Measurements from ENCODE around the gene ANKS1B.

The ANKS1B gene

GRCh38 chr12:98741556-98742265 lies 1243.0 kb downstream of the ANKS1B start:
- CTCF ChIA-PET = interaction anchor here (0.8 to 4.2 kb wide), 9 partner anchors 8 to 255 kb away, joined by 3 to 22 read pairs (median 5); no protein-coding TSS in a partner anchor
- Mint-ChIP-seq H3K4me1 (peaks cover 14% of the 10 kb centered on the region), H3K27ac (no peak overlapping the region), H3K9me3 (no peaks in the 10 kb centered on the region), H3K4me3 (no peak overlapping the region), H3K36me3 (no peaks in the 10 kb centered on the region), H3K27me3 (peaks cover 45% of the 10 kb centered on the region)
- no peak for DNase-seq

GRCh38 chr12:98741196-98741555 lies 1243.6 kb downstream of the ANKS1B start:
- peaks cover 3% of the 10 kb centered on the region for H3K36me3 Mint-ChIP-seq
- H3K4me1 Mint-ChIP-seq = peaks cover 10% of the 10 kb centered on the region
- H3K9me3 Mint-ChIP-seq = no peaks in the 10 kb centered on the region
- CTCF ChIA-PET = interaction anchor here (0.8 to 4.2 kb wide), 7 partner anchors 9 to 255 kb away, joined by 3 to 22 read pairs (median 5); no protein-coding TSS in a partner anchor
- no peak for DNase-seq
- H3K27me3 Mint-ChIP-seq = peaks cover 40% of the 10 kb centered on the region
- H3K27ac Mint-ChIP-seq = no peak overlapping the region
- no peak overlapping the region for H3K4me3 Mint-ChIP-seq

GRCh38 chr12:98740751-98741150 lies 1244.0 kb downstream of the ANKS1B start:
- Mint-ChIP-seq H3K27ac (no peak overlapping the region), H3K9me3 (no peaks in the 10 kb centered on the region), H3K4me3 (no peak overlapping the region), H3K27me3 (peaks cover 35% of the 10 kb centered on the region), H3K4me1 (peaks cover 6% of the 10 kb centered on the region), H3K36me3 (peaks cover 3% of the 10 kb centered on the region)
- CTCF ChIA-PET = interaction anchor here (0.8 to 4.2 kb wide), 6 partner anchors 9 to 256 kb away, joined by 3 to 22 read pairs (median 4); no protein-coding TSS in a partner anchor
- no peak for DNase-seq

- H3K27me3 Mint-ChIP-seq = peaks cover 26% of the 10 kb centered on the region
- CTCF ChIA-PET = interaction anchor here (0.7 to 1.0 kb wide), 3 partner anchors 9 to 259 kb away, joined by 3 read pairs; no protein-coding TSS in a partner anchor
- peaks cover 6% of the 10 kb centered on the region for H3K4me1 Mint-ChIP-seq
Measured at GRCh38 chr12:98738539-98738938, 1246.2 kb downstream of the ANKS1B start.

GRCh38 chr12:98738002-98738401 lies 1246.7 kb downstream of the ANKS1B start:
- H3K4me1 Mint-ChIP-seq = peaks cover 6% of the 10 kb centered on the region
- no peak overlapping the region for H3K27ac Mint-ChIP-seq
- no peak for DNase-seq
- peaks cover 22% of the 10 kb centered on the region for H3K27me3 Mint-ChIP-seq
- H3K4me3 Mint-ChIP-seq = no peak overlapping the region
- CTCF ChIA-PET = no interaction called here
- H3K9me3 Mint-ChIP-seq = no peaks in the 10 kb centered on the region
- H3K36me3 Mint-ChIP-seq = peaks cover 5% of the 10 kb centered on the region

More at GRCh38 chr12:98738539-98738938, 1246.2 kb downstream of the ANKS1B start:
- no peak for DNase-seq
- Mint-ChIP-seq H3K36me3 (peaks cover 5% of the 10 kb centered on the region), H3K27ac (no peak overlapping the region), H3K4me3 (no peak overlapping the region), H3K9me3 (no peaks in the 10 kb centered on the region)

DNA sequence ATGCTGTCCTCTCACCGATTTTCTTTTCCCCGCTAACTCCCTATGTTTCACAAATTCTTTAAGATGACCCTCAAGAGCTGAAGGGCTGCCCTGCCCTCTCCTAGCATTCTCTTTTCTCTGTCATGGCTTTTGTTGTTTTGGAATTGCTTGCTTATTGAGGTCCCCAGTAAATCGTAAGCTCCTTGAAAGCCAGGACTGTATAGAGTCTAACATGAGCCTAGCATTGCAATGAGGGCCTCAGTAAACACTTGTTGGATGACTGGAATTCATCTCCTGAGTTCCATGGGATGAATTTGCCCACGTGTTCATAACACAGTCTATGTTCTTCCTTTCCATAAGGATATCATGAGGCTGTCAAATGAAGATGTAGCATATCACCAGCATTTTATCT lies 1247.4 kb downstream of the ANKS1B start:
- H3K9me3 Mint-ChIP-seq = no peaks in the 10 kb centered on the region
- H3K4me3 Mint-ChIP-seq = no peak overlapping the region
- DNase-seq = no peak
- H3K27me3 Mint-ChIP-seq = peaks cover 19% of the 10 kb centered on the region
- CTCF ChIA-PET = interaction anchor here (1.0 to 1.4 kb wide), 2 partner anchors 9 to 12 kb away, joined by 3 read pairs; no protein-coding TSS in a partner anchor
- peaks cover 6% of the 10 kb centered on the region for H3K4me1 Mint-ChIP-seq
- no peak overlapping the region for H3K27ac Mint-ChIP-seq
- H3K36me3 Mint-ChIP-seq = peaks cover 7% of the 10 kb centered on the region

- Mint-ChIP-seq H3K27ac (no peak overlapping the region), H3K4me1 (peaks cover 3% of the 10 kb centered on the region), H3K36me3 (peaks cover 8% of the 10 kb centered on the region), H3K4me3 (no peak overlapping the region), H3K27me3 (peaks cover 13% of the 10 kb centered on the region), H3K9me3 (no peaks in the 10 kb centered on the region)
- CTCF ChIA-PET = interaction anchor here (1.0 to 1.4 kb wide), 2 partner anchors 8 to 12 kb away, joined by 3 read pairs; no protein-coding TSS in a partner anchor
- DNase-seq = no peak
Measured at GRCh38 chr12:98736352-98737321, 1248.1 kb downstream of the ANKS1B start.

DNA sequence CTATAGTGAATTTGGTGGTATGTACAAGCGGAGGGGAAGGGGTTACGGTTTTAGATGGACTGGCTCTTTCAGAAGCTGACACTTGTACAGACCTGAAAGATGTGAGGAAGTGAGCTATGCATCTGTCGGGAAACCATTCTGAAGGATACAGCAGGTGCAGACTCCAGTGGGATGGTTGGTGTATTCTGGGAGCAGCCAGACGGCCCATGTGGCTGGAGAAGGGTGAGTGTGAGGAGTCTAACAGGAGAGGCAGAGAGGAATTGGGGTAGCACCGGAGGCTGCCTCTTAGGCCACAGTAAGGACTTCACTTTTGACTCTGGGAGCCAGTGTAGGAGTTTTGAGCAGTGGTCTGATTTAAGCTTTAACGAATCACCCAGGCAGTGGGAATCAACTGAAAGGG lies 1248.9 kb downstream of the ANKS1B start:
- Mint-ChIP-seq H3K4me1 (no peaks in the 10 kb centered on the region), H3K36me3 (peaks cover 8% of the 10 kb centered on the region), H3K9me3 (no peaks in the 10 kb centered on the region), H3K4me3 (no peak overlapping the region), H3K27ac (no peak overlapping the region), H3K27me3 (peaks cover 5% of the 10 kb centered on the region)
- CTCF ChIA-PET = no interaction called here
- DNase-seq = no peak

GRCh38 chr12:98733667-98734350 lies 1250.9 kb downstream of the ANKS1B start:
- CTCF ChIA-PET = no interaction called here
- DNase-seq = no peak
- no peak overlapping the region for H3K27ac Mint-ChIP-seq
- H3K4me1 Mint-ChIP-seq = no peaks in the 10 kb centered on the region
- H3K36me3 Mint-ChIP-seq = peaks cover 15% of the 10 kb centered on the region
- H3K9me3 Mint-ChIP-seq = no peaks in the 10 kb centered on the region
- no peaks in the 10 kb centered on the region for H3K27me3 Mint-ChIP-seq
- no peak overlapping the region for H3K4me3 Mint-ChIP-seq

GRCh38 chr12:98730412-98730811 lies 1254.3 kb downstream of the ANKS1B start:
- no peak overlapping the region for H3K4me3 Mint-ChIP-seq
- no peaks in the 10 kb centered on the region for H3K9me3 Mint-ChIP-seq
- peaks cover 18% of the 10 kb centered on the region for H3K36me3 Mint-ChIP-seq
- H3K4me1 Mint-ChIP-seq = no peaks in the 10 kb centered on the region
- no peaks in the 10 kb centered on the region for H3K27me3 Mint-ChIP-seq
- no peak for DNase-seq
- CTCF ChIA-PET = interaction anchor here (1.1 to 3.6 kb wide), 3 partner anchors 11 to 268 kb away, joined by 3 to 12 read pairs (median 9); no protein-coding TSS in a partner anchor
- H3K27ac Mint-ChIP-seq = no peak overlapping the region

DNA sequence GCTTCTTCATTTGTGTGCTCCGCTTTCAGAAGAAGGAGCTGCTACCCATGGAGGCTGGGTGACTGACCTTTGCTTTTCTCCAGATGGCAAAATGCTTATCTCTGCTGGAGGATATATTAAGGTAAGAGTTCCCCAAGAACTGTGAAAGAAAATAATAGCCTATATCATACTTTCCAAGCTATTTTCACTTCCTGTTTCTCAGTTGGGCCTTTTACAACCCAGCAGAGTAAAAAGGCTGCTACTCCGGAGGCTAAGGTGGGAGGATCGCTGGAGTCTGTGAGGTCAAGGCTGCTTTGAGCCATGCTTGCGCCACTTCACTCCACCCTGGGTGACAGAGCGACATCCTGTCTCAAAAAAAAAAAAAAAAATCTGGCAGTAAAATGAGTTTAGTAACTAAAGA lies 1257.5 kb downstream of the ANKS1B start:
- Mint-ChIP-seq H3K9me3 (no peaks in the 10 kb centered on the region), H3K4me3 (no peak overlapping the region), H3K4me1 (no peaks in the 10 kb centered on the region), H3K27me3 (no peaks in the 10 kb centered on the region), H3K27ac (no peak overlapping the region), H3K36me3 (peaks cover 24% of the 10 kb centered on the region)
- DNase-seq = no peak
- CTCF ChIA-PET = interaction anchor here (0.8 to 3.6 kb wide), 4 partner anchors 14 to 271 kb away, joined by 3 to 12 read pairs (median 4); no protein-coding TSS in a partner anchor

DNA sequence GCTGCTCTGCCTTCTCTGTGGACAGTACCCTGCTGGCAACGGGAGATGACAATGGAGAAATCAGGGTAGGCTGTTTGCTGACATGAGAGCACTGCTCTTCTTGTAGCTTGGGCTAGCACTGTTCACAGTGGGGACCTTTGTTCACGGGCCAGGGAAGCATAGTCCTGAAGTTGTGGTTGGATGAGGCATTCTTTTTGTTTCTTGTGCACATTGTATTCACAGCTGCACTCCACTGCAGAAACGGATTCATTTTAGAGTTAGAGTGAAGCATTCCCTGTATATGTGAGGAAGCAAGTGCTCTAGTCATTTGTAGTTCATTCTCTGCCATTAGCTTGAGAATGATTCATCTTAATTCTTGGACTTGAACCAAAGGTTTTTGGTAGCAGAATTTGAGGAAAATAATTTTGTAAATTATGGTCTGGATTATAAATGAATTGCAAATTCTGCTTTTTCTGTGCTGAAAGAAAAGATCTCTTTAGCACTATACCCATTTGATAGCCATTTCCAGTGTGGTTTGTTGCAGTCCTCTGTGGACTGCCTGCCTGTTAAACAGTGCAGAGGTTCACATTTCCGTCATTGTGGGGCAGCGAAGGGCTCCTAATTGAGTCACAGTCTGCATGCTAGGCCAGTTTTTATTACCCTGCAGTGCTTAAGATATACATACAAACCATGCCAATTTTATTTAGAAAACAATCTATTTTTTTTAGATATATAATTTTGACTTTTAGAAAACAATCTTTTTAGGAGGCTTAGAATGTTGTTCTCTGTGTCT lies 1259.1 kb downstream of the ANKS1B start:
- H3K9me3 Mint-ChIP-seq = no peaks in the 10 kb centered on the region
- no peaks in the 10 kb centered on the region for H3K27me3 Mint-ChIP-seq
- DNase-seq = peak; percentile 63
- H3K36me3 Mint-ChIP-seq = peaks cover 23% of the 10 kb centered on the region
- no peak overlapping the region for H3K4me3 Mint-ChIP-seq
- H3K4me1 Mint-ChIP-seq = no peaks in the 10 kb centered on the region
- H3K27ac Mint-ChIP-seq = peak overlapping the region; percentile 12
- CTCF ChIA-PET = interaction anchor here (0.9 to 1.8 kb wide), 7 partner anchors 11 to 273 kb away, joined by 3 to 7 read pairs (median 4); no protein-coding TSS in a partner anchor

All from activated naive CD4-positive, alpha-beta T cell treated with anti-CD3 and anti-CD28 coated beads, Interleukin-2, amount 10 ng/mL, durations not matched to agents 7 days and 5 days (primary cell).